HepG2 (cell line): ENCODE measurements around the gene PRKAR2A. TPM values are rescaled to one million over a fixed set of nuclear protein-coding genes. Genes with fewer than 3 reads are reported as not detected.

Experiments used
- DMAP1 ChIP-seq: IDR thresholded peaks from 2 replicates; pipeline ENCODE4 v1.6.1; 2016
- HHEX ChIP-seq: IDR thresholded peaks from 2 replicates; pipeline ENCODE4 v1.6.1; 2016; ENCODE audit warnings: control low read depth
- KDM5A ChIP-seq: fragments of 200-600 bp; sonication (generic); IDR thresholded peaks from 2 replicates; pipeline ENCODE4 v1.7.0; 2018; ENCODE audit warnings: antibody characterized with exemption, mild to moderate bottlenecking, low read length, borderline replicate concordance
- TCF7L2 ChIP-seq: IDR thresholded peaks from 2 replicates; pipeline ENCODE4 v1.6.1; 2011; ENCODE audit warnings: mild to moderate bottlenecking, low read depth, low read length, moderate library complexity
- ZFP82 ChIP-seq: sonication (generic); formaldehyde crosslinking; IDR thresholded peaks from 2 replicates; pipeline ENCODE4 v1.5.1; 2020; ENCODE audit warnings: mild to moderate bottlenecking, missing genetic modification reagents, borderline replicate concordance
- ZNF121 ChIP-seq: sonication (generic); formaldehyde crosslinking; IDR thresholded peaks from 2 replicates; pipeline ENCODE4 v1.5.0; 2020; ENCODE audit warnings: mild to moderate bottlenecking, missing genetic modification reagents
- ZNF333 ChIP-seq: sonication (generic); formaldehyde crosslinking; IDR thresholded peaks from 2 replicates; pipeline ENCODE4 v1.4.0; 2020; ENCODE audit warnings: mild to moderate bottlenecking, missing genetic modification reagents, borderline replicate concordance
- ZNF510 ChIP-seq: sonication (generic); formaldehyde crosslinking; IDR thresholded peaks from 2 replicates; pipeline ENCODE4 v1.4.0; 2020; ENCODE audit warnings: low read depth, mild to moderate bottlenecking, missing genetic modification reagents
- ZNF570 ChIP-seq: sonication (generic); formaldehyde crosslinking; IDR thresholded peaks from 2 replicates; pipeline ENCODE4 v1.4.0; 2020; ENCODE audit warnings: mild to moderate bottlenecking, missing genetic modification reagents, borderline replicate concordance
- polyA plus RNA-seq, 8 experiments: library from polyadenylated mRNA; depleted of rRNA in 3 of 8; stranded (reverse) in 7 of 8; unstranded in 1 of 8; fragments of >200 nt; fragmentation: Illumina TruSeq in 4 of 8; extraction: Trizol in 4 of 8; gene quantifications; 2 replicates each; pipeline versions ENCODE4 v1.2.1 to v1.2.3, GENCODE V29; 2011 to 2016; ENCODE audit warnings: low read depth in 4 of 8, missing spikeins in 1 of 8, mixed read lengths in 1 of 8; ENCODE audit not compliant: insufficient read depth in 1 of 8
- total RNA-seq, 5 experiments: library from RNA; depleted of rRNA; stranded (reverse); fragments of >200 nt; fragmentation: Illumina TruSeq; extraction: Trizol; gene quantifications; 2 replicates each; pipeline ENCODE4 v1.2.3, GENCODE V29; 2016; ENCODE audit warnings: low read depth in 1 of 5
- TF ChIP-seq, protein P1 (sequence below): IDR thresholded peaks from 2 replicates; pipeline ENCODE4 v1.6.1; 2016; ENCODE audit warnings: missing compliant biosample characterization, missing genetic modification reagents, borderline replicate concordance
- TF ChIP-seq, protein P2 (sequence below): fragments of 450-650 bp; IDR thresholded peaks from 2 replicates; pipeline ENCODE4 v1.6.1; 2016
- TF ChIP-seq, protein P3 (sequence below): sonication (generic); formaldehyde crosslinking; IDR thresholded peaks from 2 replicates; pipeline ENCODE4 v1.9.0; 2021; ENCODE audit warnings: missing genetic modification reagents, borderline replicate concordance

Gene PRKAR2A
- total and polyA plus RNA-seq, 2 of the 13 experiments (the other 11 are each of a cell fraction or from before 2014, with no cell fraction given), result 11.8 to 29.2 TPM

GRCh38 chr3:48739955-48740823, 107.5 kb downstream of the PRKAR2A start (continued):
- TF ChIP-seq ZNF570 (CRISPR knock-in tag) (no peak), KDM5A (no peak; the same call in 1 of the 2 replicates), DMAP1 (CRISPR knock-in tag) (peak; percentile 77; the same call in 1 of the 2 replicates), HHEX (CRISPR knock-in tag) (no peak), TCF7L2 (no peak), ZFP82 (CRISPR knock-in tag) (peak; percentile 72; the same call in 1 of the 2 replicates), ZNF333 (no peak), ZNF121 (CRISPR knock-in tag) (0 out of 2 replicates have a peak, but pooled peaks have one; percentile 38), ZNF510 (no peak)
- TF ChIP-seq, protein P1, sequence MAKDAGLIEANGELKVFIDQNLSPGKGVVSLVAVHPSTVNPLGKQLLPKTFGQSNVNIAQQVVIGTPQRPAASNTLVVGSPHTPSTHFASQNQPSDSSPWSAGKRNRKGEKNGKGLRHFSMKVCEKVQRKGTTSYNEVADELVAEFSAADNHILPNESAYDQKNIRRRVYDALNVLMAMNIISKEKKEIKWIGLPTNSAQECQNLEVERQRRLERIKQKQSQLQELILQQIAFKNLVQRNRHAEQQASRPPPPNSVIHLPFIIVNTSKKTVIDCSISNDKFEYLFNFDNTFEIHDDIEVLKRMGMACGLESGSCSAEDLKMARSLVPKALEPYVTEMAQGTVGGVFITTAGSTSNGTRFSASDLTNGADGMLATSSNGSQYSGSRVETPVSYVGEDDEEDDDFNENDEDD, result 0 out of 2 replicates have a peak, but pooled peaks have one; percentile 11
- TF ChIP-seq, protein P2, sequence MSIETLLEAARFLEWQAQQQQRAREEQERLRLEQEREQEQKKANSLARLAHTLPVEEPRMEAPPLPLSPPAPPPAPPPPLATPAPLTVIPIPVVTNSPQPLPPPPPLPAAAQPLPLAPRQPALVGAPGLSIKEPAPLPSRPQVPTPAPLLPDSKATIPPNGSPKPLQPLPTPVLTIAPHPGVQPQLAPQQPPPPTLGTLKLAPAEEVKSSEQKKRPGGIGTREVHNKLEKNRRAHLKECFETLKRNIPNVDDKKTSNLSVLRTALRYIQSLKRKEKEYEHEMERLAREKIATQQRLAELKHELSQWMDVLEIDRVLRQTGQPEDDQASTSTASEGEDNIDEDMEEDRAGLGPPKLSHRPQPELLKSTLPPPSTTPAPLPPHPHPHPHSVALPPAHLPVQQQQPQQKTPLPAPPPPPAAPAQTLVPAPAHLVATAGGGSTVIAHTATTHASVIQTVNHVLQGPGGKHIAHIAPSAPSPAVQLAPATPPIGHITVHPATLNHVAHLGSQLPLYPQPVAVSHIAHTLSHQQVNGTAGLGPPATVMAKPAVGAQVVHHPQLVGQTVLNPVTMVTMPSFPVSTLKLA, result peak; percentile 32; the same call in 1 of the 2 replicates
- TF ChIP-seq, protein P3, sequence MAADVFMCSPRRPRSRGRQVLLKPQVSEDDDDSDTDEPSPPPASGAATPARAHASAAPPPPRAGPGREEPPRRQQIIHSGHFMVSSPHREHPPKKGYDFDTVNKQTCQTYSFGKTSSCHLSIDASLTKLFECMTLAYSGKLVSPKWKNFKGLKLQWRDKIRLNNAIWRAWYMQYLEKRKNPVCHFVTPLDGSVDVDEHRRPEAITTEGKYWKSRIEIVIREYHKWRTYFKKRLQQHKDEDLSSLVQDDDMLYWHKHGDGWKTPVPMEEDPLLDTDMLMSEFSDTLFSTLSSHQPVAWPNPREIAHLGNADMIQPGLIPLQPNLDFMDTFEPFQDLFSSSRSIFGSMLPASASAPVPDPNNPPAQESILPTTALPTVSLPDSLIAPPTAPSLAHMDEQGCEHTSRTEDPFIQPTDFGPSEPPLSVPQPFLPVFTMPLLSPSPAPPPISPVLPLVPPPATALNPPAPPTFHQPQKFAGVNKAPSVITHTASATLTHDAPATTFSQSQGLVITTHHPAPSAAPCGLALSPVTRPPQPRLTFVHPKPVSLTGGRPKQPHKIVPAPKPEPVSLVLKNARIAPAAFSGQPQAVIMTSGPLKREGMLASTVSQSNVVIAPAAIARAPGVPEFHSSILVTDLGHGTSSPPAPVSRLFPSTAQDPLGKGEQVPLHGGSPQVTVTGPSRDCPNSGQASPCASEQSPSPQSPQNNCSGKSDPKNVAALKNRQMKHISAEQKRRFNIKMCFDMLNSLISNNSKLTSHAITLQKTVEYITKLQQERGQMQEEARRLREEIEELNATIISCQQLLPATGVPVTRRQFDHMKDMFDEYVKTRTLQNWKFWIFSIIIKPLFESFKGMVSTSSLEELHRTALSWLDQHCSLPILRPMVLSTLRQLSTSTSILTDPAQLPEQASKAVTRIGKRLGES, result 0 out of 2 replicates have a peak, but pooled peaks have one; percentile 8
